ENCODE measurements around the gene PHKB.
"Not testable (repeated sequence)": the region's sequence is repeated elsewhere in the genome, so short reads cannot be mapped to it uniquely, and the experiment has no call there.

PHKB gene

GRCh38 chr16:47681571-47681970 is 220.4 kb downstream of the PHKB start:
- not testable (repeated sequence) for DNase-seq (ENCODE audit: low read depth in 2 of 2)

GRCh38 chr16:47687694-47688093 is 226.6 kb downstream of the PHKB start:
- DNase-seq (ENCODE audit: low read depth in 2 of 2) = no peak

- no peak for DNase-seq (ENCODE audit: low read depth in 2 of 2)
These were observed 232.1 kb downstream of the PHKB start for GRCh38 chr16:47693226-47693625.

- DNase-seq (ENCODE audit: low read depth in 2 of 2) = no peak
These were observed 233.4 kb downstream of the PHKB start for GRCh38 chr16:47694543-47694942.

- DNase-seq (ENCODE audit: low read depth in 2 of 2) = no peak
These were observed 234.6 kb downstream of the PHKB start for GRCh38 chr16:47695756-47696155.

- no peak for DNase-seq (ENCODE audit: low read depth in 2 of 2)
These were observed 236.7 kb downstream of the PHKB start for GRCh38 chr16:47697826-47698225.

GRCh38 chr16:47699106-47699505 is 238.0 kb downstream of the PHKB start:
- no peak for DNase-seq (ENCODE audit: low read depth in 2 of 2)

- DNase-seq (ENCODE audit: low read depth in 2 of 2) = no peak
These were observed 239.9 kb downstream of the PHKB start for GRCh38 chr16:47700857-47701587.

GRCh38 chr16:47705266-47705665 is 244.1 kb downstream of the PHKB start:
- DNase-seq (ENCODE audit: low read depth in 2 of 2) = no peak

GRCh38 chr16:47711809-47712208 is 250.7 kb downstream of the PHKB start:
- no peak for DNase-seq (ENCODE audit: low read depth in 2 of 2)

GRCh38 chr16:47712276-47713224 is 251.4 kb downstream of the PHKB start:
- no peak for DNase-seq (ENCODE audit: low read depth in 2 of 2)

- DNase-seq (ENCODE audit: low read depth in 2 of 2) = no peak
These were observed 252.1 kb downstream of the PHKB start for GRCh38 chr16:47713225-47713595.

- no peak for DNase-seq (ENCODE audit: low read depth in 2 of 2)
These were observed 254.4 kb downstream of the PHKB start for GRCh38 chr16:47715442-47716083.

- no peak for DNase-seq (ENCODE audit: low read depth in 2 of 2)
These were observed 255.4 kb downstream of the PHKB start for GRCh38 chr16:47716571-47716970.

GRCh38 chr16:47719713-47720112 is 258.6 kb downstream of the PHKB start:
- no peak for DNase-seq (ENCODE audit: low read depth in 2 of 2)

GRCh38 chr16:47721006-47721637 is 260.0 kb downstream of the PHKB start:
- DNase-seq (ENCODE audit: low read depth in 2 of 2) = no peak

- no peak for DNase-seq (ENCODE audit: low read depth in 2 of 2)
These were observed 260.9 kb downstream of the PHKB start for GRCh38 chr16:47722046-47722445.

GRCh38 chr16:47724115-47724785 is 263.1 kb downstream of the PHKB start:
- DNase-seq (ENCODE audit: low read depth in 2 of 2) = no peak

- DNase-seq (ENCODE audit: low read depth in 2 of 2) = no peak
These were observed 264.1 kb downstream of the PHKB start for GRCh38 chr16:47725188-47725695.

GRCh38 chr16:47726031-47726675 is 265.0 kb downstream of the PHKB start:
- no peak for DNase-seq (ENCODE audit: low read depth in 2 of 2)

- no peak for DNase-seq (ENCODE audit: low read depth in 2 of 2)
These were observed 266.0 kb downstream of the PHKB start for GRCh38 chr16:47727131-47727530.

Data from activated CD4-positive, alpha-beta T cell treated with anti-CD3 and anti-CD28 coated beads for 24 hours (primary cell).